MCF 10A (cell line): ENCODE measurements around the gene NRTN. TPM values are rescaled to one million over a fixed set of nuclear protein-coding genes. Genes with fewer than 3 reads are reported as not detected.

Experiments
- BruUV-seq: library from RNA; stranded (reverse); fragments of 400-500 nt; replicated peaks from 2 replicates; lab custom pipeline; 2021; lab: Mats Ljungman, UMichigan
- CTCF ChIA-PET: fragments of 300-600 bp; sonication (Branson Sonifier 250); formaldehyde crosslinking; extraction: SDS; loops from one replicate; lab custom pipeline; 2021; ENCODE audit warnings: antibody characterized with exemption, inconsistent platforms; lab: Yijun Ruan, JAX
- POLR2A ChIA-PET: fragments of 300-600, 350-650 bp; sonication (Branson Sonifier 250); formaldehyde crosslinking; extraction: SDS; loops from one replicate; lab custom pipeline; 2020; ENCODE audit warnings: antibody characterized with exemption, inconsistent platforms; lab: Yijun Ruan, JAX
- DNase-seq: peaks from one replicate; pipeline ENCODE4 v3.0.0-alpha.2; 2018; ENCODE audit not compliant: unreplicated experiment
- H3K27ac Mint-ChIP-seq: one replicate; pipeline ENCODE4 v1.8.0; 2022; ENCODE audit warnings: mild to moderate bottlenecking, low read depth, mixed read lengths; ENCODE audit not compliant: unreplicated experiment
- H3K27me3 Mint-ChIP-seq: one replicate; pipeline ENCODE4 v1.8.0; 2022; ENCODE audit warnings: mixed read lengths; ENCODE audit not compliant: insufficient read depth, unreplicated experiment
- H3K36me3 Mint-ChIP-seq: one replicate; pipeline ENCODE4 v1.8.0; 2022; ENCODE audit warnings: mild to moderate bottlenecking, moderate library complexity, mixed read lengths; ENCODE audit not compliant: insufficient read depth, unreplicated experiment
- H3K4me1 Mint-ChIP-seq: one replicate; pipeline ENCODE4 v1.8.0; 2022; ENCODE audit warnings: mixed read lengths; ENCODE audit not compliant: insufficient read depth, unreplicated experiment
- H3K4me3 Mint-ChIP-seq: one replicate; pipeline ENCODE4 v1.8.0; 2022; ENCODE audit warnings: mild to moderate bottlenecking, moderate library complexity, mixed read lengths; ENCODE audit not compliant: unreplicated experiment
- H3K9me3 Mint-ChIP-seq: one replicate; pipeline ENCODE4 v1.8.0; 2022; ENCODE audit warnings: mixed read lengths; ENCODE audit not compliant: unreplicated experiment
- intact Hi-C: fragments of 100-400 bp; cut with micrococcal nuclease; formaldehyde crosslinking; loops from 2 replicates; pipeline ENCODE4 v1.14.1; 2022
- total RNA-seq: library from RNA; stranded (reverse); gene quantifications from 2 replicates; pipeline ENCODE4 v1.2.3, GENCODE V29; 2022
- TF ChIP-seq, protein P1 (sequence below): fragments of 200-600 bp; IDR thresholded peaks from one replicate; pipeline ENCODE4 v1.8.0; 2022; ENCODE audit warnings: antibody characterized with exemption, mild to moderate bottlenecking; ENCODE audit not compliant: unreplicated experiment

Gene NRTN
- total RNA-seq, 1 experiment from 2014 or later, result 0.75 TPM

DNA sequence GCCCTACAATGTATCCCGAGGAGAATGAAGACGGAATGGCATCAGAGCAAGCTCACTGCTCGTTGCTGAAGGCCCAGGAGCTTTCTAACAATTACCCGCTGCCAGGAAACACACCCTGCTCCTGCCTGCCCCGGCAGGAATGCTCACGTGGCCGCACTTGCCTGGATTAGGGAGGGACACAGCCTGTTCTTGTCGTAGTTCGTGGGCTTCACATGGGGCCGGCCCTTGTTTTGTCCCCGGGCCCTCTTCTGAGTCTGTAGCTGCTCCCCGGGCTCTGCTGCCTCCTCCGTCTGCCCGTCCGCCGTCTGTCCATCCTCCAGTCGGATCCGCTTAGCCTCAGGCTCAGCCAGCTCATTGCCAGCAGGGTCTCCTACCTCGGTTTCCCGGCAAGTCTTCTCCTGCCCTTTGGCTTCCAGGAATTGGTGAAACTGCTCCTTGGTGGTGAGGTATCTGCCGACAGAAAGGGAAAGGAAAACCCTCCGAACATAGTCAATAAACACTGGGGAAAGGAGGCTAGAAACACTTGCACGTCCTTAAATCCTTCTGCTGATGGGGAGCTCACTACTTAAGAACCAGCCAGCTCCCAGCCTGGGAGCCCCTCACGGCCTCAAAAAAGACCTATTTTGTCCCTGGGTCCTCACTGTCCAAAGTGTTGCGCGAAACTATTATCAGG, 14.8 kb upstream of the NRTN start:
- H3K4me1 Mint-ChIP-seq, result peaks cover 14% of the 10 kb centered on the region
- H3K9me3 Mint-ChIP-seq, result no peaks in the 10 kb centered on the region
- TF ChIP-seq, protein P1, sequence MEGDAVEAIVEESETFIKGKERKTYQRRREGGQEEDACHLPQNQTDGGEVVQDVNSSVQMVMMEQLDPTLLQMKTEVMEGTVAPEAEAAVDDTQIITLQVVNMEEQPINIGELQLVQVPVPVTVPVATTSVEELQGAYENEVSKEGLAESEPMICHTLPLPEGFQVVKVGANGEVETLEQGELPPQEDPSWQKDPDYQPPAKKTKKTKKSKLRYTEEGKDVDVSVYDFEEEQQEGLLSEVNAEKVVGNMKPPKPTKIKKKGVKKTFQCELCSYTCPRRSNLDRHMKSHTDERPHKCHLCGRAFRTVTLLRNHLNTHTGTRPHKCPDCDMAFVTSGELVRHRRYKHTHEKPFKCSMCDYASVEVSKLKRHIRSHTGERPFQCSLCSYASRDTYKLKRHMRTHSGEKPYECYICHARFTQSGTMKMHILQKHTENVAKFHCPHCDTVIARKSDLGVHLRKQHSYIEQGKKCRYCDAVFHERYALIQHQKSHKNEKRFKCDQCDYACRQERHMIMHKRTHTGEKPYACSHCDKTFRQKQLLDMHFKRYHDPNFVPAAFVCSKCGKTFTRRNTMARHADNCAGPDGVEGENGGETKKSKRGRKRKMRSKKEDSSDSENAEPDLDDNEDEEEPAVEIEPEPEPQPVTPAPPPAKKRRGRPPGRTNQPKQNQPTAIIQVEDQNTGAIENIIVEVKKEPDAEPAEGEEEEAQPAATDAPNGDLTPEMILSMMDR, result no peak
- no peak for DNase-seq
- peak overlapping the region; percentile 98 for H3K4me3 Mint-ChIP-seq
- peaks cover 49% of the 10 kb centered on the region for H3K36me3 Mint-ChIP-seq
- intact Hi-C loops, result loop anchor here (10.0 kb wide), 1 partner anchor 95 kb away; the partner anchor contains the start of gene RPL36
- peak overlapping the region; percentile 100 for H3K27ac Mint-ChIP-seq
- no peaks in the 10 kb centered on the region for H3K27me3 Mint-ChIP-seq
- ChIA-PET POLR2A (interaction anchor here (0.6 to 3.1 kb wide), 11 partner anchors 14 to 976 kb away, joined by 3 to 27 read pairs (median 4); partner anchors contain the start of genes CATSPERD, LONP1, NDUFA11 and RPL36), CTCF (interaction anchor here (0.5 to 1.0 kb wide), 3 partner anchors 14 to 615 kb away, joined by 3 to 4 read pairs (median 3); no protein-coding TSS in a partner anchor)
- no TSS peak for BruUV-seq

DNA sequence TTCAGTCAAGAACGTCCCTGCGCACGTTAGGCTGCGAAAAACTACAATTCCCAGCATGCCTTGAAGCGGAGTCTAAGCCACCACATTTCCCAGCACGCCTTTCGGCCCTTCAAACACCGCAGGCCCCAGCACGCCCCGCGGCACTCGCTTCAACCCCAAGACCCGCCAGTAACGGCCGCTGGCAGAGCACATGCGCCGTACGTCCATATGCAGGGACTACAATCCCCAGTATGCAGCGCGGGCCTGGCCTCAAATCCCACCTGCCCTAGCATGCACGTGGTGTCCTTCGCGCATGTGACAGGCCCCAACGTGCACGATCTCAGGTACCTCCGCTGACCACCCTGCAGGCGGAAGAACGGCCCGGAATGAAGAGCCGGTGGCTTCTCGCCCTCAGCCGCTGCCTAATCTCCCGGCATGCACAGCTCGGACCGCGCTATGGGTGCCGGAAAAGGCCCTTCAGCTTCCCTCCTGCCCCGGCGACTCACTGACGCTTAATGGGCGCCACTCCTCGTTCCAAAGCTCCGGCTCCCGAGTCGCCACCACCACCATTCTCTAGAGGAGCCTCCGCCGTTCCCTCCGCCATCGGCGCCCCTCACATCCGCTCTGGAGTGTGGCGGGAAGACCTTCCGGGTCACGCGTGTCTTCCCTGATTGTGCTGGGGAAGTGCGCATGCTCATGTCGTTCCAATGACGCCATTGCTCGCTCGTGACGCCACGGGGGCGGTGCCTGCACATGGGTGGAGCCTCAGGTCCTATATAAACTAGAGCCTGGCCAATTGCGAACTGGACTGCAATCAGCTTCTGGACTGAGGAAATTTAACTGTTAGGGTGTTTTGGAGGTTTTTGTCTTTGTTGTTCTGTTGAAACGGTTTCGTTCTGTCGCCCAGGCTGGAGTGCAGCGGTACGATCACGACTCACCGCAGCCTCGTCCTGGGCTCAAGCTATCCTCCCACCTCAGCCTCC, 14.0 kb upstream of the NRTN start, which contains the start of gene DUS3L:
TSS of gene DUS3L (minus strand) at position 605 of the 962 bp plus-strand sequence. CDS start at position 583, 22 bp downstream.
- peak; percentile 98 for DNase-seq
- BruUV-seq, result TSS peak; percentile 92
- H3K4me1 Mint-ChIP-seq, result peaks cover 14% of the 10 kb centered on the region
- CTCF ChIA-PET, result interaction anchor here (1.8 kb wide), 1 partner anchor 13 kb away, joined by 8 read pairs; no protein-coding TSS in a partner anchor
- intact Hi-C loops, result loop anchor here (1.0 to 10.0 kb wide), 2 partner anchors 18 to 96 kb away; partner anchors contain the start of gene RPL36
- peak within 1 kb of the TSS; percentile 100 for H3K27ac Mint-ChIP-seq
- peak within 1 kb of the TSS; percentile 98 for H3K4me3 Mint-ChIP-seq
- H3K27me3 Mint-ChIP-seq, result no peaks in the 10 kb centered on the region
- POLR2A ChIA-PET, result interaction anchor here (0.6 to 3.1 kb wide), 13 partner anchors 13 to 976 kb away, joined by 3 to 27 read pairs (median 4); partner anchors contain the start of genes CATSPERD, LONP1, NDUFA11 and RPL36
- TF ChIP-seq, protein P1, result no peak
- peaks cover 47% of the 10 kb centered on the region for H3K36me3 Mint-ChIP-seq
- no peaks in the 10 kb centered on the region for H3K9me3 Mint-ChIP-seq

DNA sequence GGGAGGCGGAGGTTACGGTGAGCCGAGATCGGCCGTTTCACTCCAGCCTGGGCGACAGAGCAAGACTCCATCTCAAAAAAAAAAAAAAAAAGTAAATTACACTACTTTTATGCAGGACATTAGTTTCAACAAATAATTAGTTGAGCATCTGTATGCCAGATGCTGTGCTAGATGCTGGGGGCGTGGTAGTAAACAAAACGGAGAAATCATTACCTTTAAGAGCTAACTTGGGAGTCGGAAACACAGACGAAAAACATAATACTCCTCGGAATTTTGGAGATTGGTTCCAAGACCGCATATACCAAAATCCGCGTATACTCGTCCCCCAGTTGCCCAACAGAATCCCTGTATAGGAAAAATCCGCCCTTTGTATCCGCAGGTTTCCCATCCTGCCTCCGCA, 12.6 kb upstream of the NRTN start:
- no peak for DNase-seq
- H3K27me3 Mint-ChIP-seq, result no peaks in the 10 kb centered on the region
- H3K4me1 Mint-ChIP-seq, result peaks cover 14% of the 10 kb centered on the region
- ChIA-PET POLR2A (interaction anchor here (2.8 to 3.1 kb wide), 3 partner anchors 73 to 112 kb away, joined by 15 to 27 read pairs (median 24); partner anchors contain the start of genes CATSPERD, LONP1, NDUFA11 and VMAC), CTCF (interaction anchor here (0.6 to 1.8 kb wide), 2 partner anchors 12 to 177 kb away, joined by 3 to 8 read pairs; no protein-coding TSS in a partner anchor)
- H3K27ac Mint-ChIP-seq, result no peak overlapping the region
- H3K9me3 Mint-ChIP-seq, result no peaks in the 10 kb centered on the region
- intact Hi-C loops, result loop anchor here (10.0 kb wide), 1 partner anchor 97 kb away; the partner anchor contains the start of gene RPL36
- no TSS peak for BruUV-seq
- TF ChIP-seq, protein P1, result no peak
- peaks cover 33% of the 10 kb centered on the region for H3K36me3 Mint-ChIP-seq
- H3K4me3 Mint-ChIP-seq, result no peak overlapping the region
